WTC11 (cell line): ENCODE measurements around the gene EIF2AK3.
A peak's percentile ranks its signal among the peaks of the same experiment; 100 is the strongest.

Source experiments
- ATF1 ChIP-seq: sonication (generic); formaldehyde crosslinking; IDR thresholded peaks from 2 replicates; pipeline ENCODE4 v1.8.1; 2023; ENCODE audit warnings: mild to moderate bottlenecking, moderate library complexity, missing genetic modification reagents
- ATF2 ChIP-seq: sonication (generic); formaldehyde crosslinking; IDR thresholded peaks from 2 replicates; pipeline ENCODE4 v1.8.1; 2022; ENCODE audit warnings: low read depth, missing genetic modification reagents, borderline replicate concordance
- ATF3 ChIP-seq: sonication (generic); formaldehyde crosslinking; conservative IDR thresholded peaks from 2 replicates; pipeline ENCODE4 v1.8.1; 2022; ENCODE audit warnings: mild to moderate bottlenecking, missing genetic modification reagents
- ATF6 ChIP-seq: sonication (generic); formaldehyde crosslinking; IDR thresholded peaks from 2 replicates; pipeline ENCODE4 v1.8.1; 2023; ENCODE audit warnings: mild to moderate bottlenecking, missing genetic modification reagents
- CREB1 ChIP-seq: sonication (generic); formaldehyde crosslinking; IDR thresholded peaks from 2 replicates; pipeline ENCODE4 v1.8.0; 2023; ENCODE audit warnings: mild to moderate bottlenecking, missing genetic modification reagents
- CREM ChIP-seq: sonication (generic); formaldehyde crosslinking; IDR thresholded peaks from 2 replicates; pipeline ENCODE4 v1.8.1; 2022; ENCODE audit warnings: mild to moderate bottlenecking, missing genetic modification reagents, moderate library complexity
- CTCF ChIP-seq: fragments of 200-600 bp; IDR thresholded peaks from 2 replicates; pipeline ENCODE4 v1.8.0; 2022; ENCODE audit warnings: antibody characterized with exemption
- JUN ChIP-seq: sonication (generic); formaldehyde crosslinking; IDR thresholded peaks from 2 replicates; pipeline ENCODE4 v1.8.0; 2023; ENCODE audit warnings: mild to moderate bottlenecking, missing genetic modification reagents
- MAX ChIP-seq: sonication (generic); formaldehyde crosslinking; IDR thresholded peaks from 2 replicates; pipeline ENCODE4 v1.8.0; 2022; ENCODE audit warnings: mild to moderate bottlenecking, missing genetic modification reagents
- NFYB ChIP-seq: sonication (generic); formaldehyde crosslinking; conservative IDR thresholded peaks from 2 replicates; pipeline ENCODE4 v1.8.0; 2022; ENCODE audit warnings: low read depth, missing genetic modification reagents
- STAT6 ChIP-seq: sonication (generic); formaldehyde crosslinking; conservative IDR thresholded peaks from 2 replicates; pipeline ENCODE4 v1.8.1; 2023; ENCODE audit warnings: mild to moderate bottlenecking, low read depth, missing genetic modification reagents, moderate library complexity
- USF1 ChIP-seq: sonication (generic); formaldehyde crosslinking; IDR thresholded peaks from 2 replicates; pipeline ENCODE4 v1.8.0; 2022; ENCODE audit warnings: mild to moderate bottlenecking, missing genetic modification reagents
- ZNF138 ChIP-seq: sonication (generic); formaldehyde crosslinking; conservative IDR thresholded peaks from 2 replicates; pipeline ENCODE4 v1.8.1; 2022; ENCODE audit warnings: mild to moderate bottlenecking, moderate library complexity, missing genetic modification reagents
- ZNF263 ChIP-seq: sonication (generic); formaldehyde crosslinking; IDR thresholded peaks from 2 replicates; pipeline ENCODE4 v1.8.1; 2022; ENCODE audit warnings: low read depth, mild to moderate bottlenecking, moderate library complexity, missing genetic modification reagents

GRCh38 chr2:88545118-88545517, 82.1 kb downstream of the EIF2AK3 start:
- TF ChIP-seq ZNF263 (no peak), CTCF (no peak), STAT6 (CRISPR knock-in tag) (no peak), USF1 (CRISPR knock-in tag) (peak; percentile 94), JUN (CRISPR knock-in tag) (no peak), ATF1 (CRISPR knock-in tag) (no peak), ATF3 (CRISPR knock-in tag) (no peak), CREB1 (CRISPR knock-in tag) (no peak), CREM (no peak), MAX (CRISPR knock-in tag) (no peak), NFYB (CRISPR knock-in tag) (0 out of 2 replicates have a peak, but pooled peaks have one; percentile 38), ATF6 (CRISPR knock-in tag) (no peak), ATF2 (CRISPR knock-in tag) (no peak), ZNF138 (CRISPR knock-in tag) (no peak)
